T-helper 2 cell treated with Interferon-gamma antibody and Interleukin-4, amounts not matched to agents 100 ng/mL and 5 ng/mL, for 36 hours (primary cell): ENCODE data around the gene HACD2. TPM values are rescaled to one million over a fixed set of nuclear protein-coding genes. Genes with fewer than 3 reads are reported as not detected.

Experiments used
- intact Hi-C: fragments of 100-400 bp; cut with micrococcal nuclease; formaldehyde crosslinking; loops from one replicate; pipeline ENCODE4 v1.15.1; 2023
- total RNA-seq: library from RNA; stranded (reverse); gene quantifications from 2 replicates; pipeline ENCODE4 v1.2.3, GENCODE V29; 2022

Gene HACD2
- total RNA-seq, 1 donor from 2014 or later = 24.9 TPM

DNA sequence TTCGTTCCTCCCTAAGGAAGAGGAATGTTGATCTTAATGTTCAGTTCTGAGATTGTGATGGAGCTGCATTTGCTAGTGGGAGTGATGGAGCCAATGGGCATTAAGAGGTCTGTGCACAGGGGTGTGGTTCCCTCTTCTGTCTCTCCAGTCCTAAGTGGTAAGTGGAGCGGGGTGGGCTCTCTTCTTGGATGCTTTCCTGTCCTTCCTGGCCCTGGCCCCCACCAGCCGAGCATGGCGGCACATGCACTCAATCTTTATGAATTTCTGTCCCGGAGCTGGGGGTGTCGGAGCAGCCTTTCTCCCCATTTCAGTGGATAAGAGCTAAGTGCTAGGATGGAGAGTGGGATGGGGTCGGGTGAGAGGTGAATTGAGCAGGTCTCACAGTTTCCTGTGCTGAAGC lies 98.4 kb downstream of the HACD2 start:
- intact Hi-C loops = loop anchor here (5.0 kb wide), 1 partner anchor 39 kb away; the partner anchor contains the start of gene ADCY5

- intact Hi-C loops = loop anchor here (5.0 kb wide), 1 partner anchor 38 kb away; the partner anchor contains the start of gene ADCY5
These were observed 99.3 kb downstream of the HACD2 start for GRCh38 chr3:123485551-123485950.

DNA sequence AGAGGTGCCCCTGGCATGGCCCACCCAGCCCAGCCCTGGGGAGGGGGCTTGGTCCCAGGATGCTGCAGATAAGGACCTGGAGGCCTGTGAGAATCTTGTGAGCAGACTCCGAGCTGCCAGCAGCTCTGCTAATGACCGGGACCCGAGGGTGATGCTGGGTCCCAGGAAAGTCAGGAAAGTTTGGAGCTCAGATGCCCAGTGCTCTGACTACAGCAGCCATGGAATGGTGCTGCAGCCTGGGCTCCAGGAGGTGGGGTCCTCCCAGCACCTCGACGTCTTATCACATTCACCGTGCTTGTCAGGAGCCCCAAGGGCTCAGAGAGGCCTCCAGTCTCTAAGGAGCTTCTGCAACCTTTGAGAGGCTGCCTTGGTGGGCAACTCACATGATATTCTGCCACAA lies 101.7 kb downstream of the HACD2 start:
- intact Hi-C loops = no loop called here

GRCh38 chr3:123481722-123482457 lies 103.0 kb downstream of the HACD2 start:
- intact Hi-C loops = no loop called here

GRCh38 chr3:123481071-123481470 lies 103.8 kb downstream of the HACD2 start:
- intact Hi-C loops = no loop called here

GRCh38 chr3:123480428-123480827 lies 104.4 kb downstream of the HACD2 start:
- intact Hi-C loops = no loop called here

- intact Hi-C loops = no loop called here
These were observed 105.0 kb downstream of the HACD2 start for GRCh38 chr3:123479891-123480290.

GRCh38 chr3:123478314-123478713 lies 106.5 kb downstream of the HACD2 start:
- intact Hi-C loops = no loop called here

DNA sequence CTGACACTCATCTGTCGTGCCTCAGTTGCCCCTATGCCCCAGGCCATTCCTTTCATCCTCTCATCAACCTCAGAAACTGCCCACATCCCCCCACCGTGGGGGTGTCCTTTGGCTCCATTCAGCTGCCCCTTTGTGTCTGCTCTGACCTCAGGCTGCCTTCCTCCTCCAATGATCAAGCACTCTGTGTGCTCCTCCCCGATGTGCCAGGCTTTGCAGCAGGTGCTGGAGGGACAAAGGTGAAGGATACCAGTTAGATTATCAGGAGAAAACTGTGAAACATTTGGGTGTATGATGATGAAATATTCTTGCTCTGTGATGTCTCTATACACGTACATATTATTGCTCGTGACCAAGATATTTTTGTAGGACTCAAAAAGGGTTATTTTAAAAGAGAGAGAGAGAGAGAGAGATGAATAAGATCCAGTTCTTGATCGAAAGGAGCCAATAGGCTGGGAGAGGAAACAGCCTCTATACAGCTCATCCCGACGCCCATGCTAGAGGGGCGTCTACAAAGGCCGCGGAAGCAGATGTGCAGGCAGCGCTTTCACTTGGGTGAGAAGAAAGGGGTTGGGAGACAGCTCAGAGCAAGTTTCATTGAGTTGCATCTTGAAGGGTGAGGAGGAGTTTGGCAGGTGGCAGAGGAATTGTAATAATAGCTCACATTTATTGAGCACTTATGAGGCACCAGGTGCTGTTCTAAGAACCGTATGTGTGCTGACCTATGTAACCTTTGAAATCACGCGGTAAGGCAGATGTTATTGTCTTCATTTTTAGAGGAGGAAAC lies 107.7 kb downstream of the HACD2 start:
- intact Hi-C loops = no loop called here

- intact Hi-C loops = no loop called here
These were observed 109.1 kb downstream of the HACD2 start for GRCh38 chr3:123475786-123476185.

- intact Hi-C loops = no loop called here
These were observed 113.7 kb downstream of the HACD2 start for GRCh38 chr3:123471106-123471505.

GRCh38 chr3:123469323-123469995 lies 115.4 kb downstream of the HACD2 start:
- intact Hi-C loops = no loop called here

GRCh38 chr3:123467046-123467445 lies 117.8 kb downstream of the HACD2 start:
- intact Hi-C loops = no loop called here

DNA sequence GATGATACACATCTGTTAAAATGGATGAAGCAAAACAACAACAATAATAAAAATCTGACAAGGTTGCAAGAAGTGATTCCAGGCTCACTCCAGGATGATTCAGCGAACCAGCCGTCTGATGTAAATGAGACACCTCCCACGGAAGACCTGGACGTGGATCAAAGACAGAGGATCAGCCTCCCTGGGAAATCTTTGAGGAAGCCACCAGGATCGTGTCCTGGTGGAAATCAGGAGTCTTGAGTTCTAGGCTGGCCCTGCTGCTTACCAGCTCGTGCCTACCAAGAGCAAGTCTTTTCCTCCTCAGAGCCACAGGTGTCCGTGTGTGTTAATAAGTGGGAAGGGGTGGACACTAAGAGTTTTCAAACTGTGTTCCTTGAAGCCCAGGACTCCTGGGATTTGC lies 120.6 kb downstream of the HACD2 start:
- intact Hi-C loops = no loop called here

- intact Hi-C loops = no loop called here
These were observed 125.0 kb downstream of the HACD2 start for GRCh38 chr3:123459862-123460261.

- intact Hi-C loops = no loop called here
These were observed 126.6 kb downstream of the HACD2 start for GRCh38 chr3:123458255-123458654.

GRCh38 chr3:123457841-123458240 lies 127.0 kb downstream of the HACD2 start:
- intact Hi-C loops = no loop called here

GRCh38 chr3:123453675-123454074 lies 131.2 kb downstream of the HACD2 start:
- intact Hi-C loops = no loop called here

GRCh38 chr3:123451186-123451585 lies 133.7 kb downstream of the HACD2 start:
- intact Hi-C loops = no loop called here

GRCh38 chr3:123449997-123450604 lies 134.8 kb downstream of the HACD2 start:
- intact Hi-C loops = loop anchor here (5.0 kb wide), 2 partner anchors 37 to 102 kb away; no protein-coding TSS in a partner anchor
